WTC11 (cell line): ENCODE measurements around the gene RFPL3.

ENCODE experiments used
- ATF3 ChIP-seq: sonication (generic); formaldehyde crosslinking; conservative IDR thresholded peaks from 2 replicates; pipeline ENCODE4 v1.8.1; 2022; ENCODE audit warnings: mild to moderate bottlenecking, missing genetic modification reagents
- CBFB ChIP-seq: sonication (generic); formaldehyde crosslinking; IDR thresholded peaks from 2 replicates; pipeline ENCODE4 v1.8.1; 2022; ENCODE audit warnings: mild to moderate bottlenecking, low read depth, missing genetic modification reagents
- CTCF ChIP-seq: fragments of 200-600 bp; IDR thresholded peaks from 2 replicates; pipeline ENCODE4 v1.8.0; 2022; ENCODE audit warnings: antibody characterized with exemption
- USF1 ChIP-seq: sonication (generic); formaldehyde crosslinking; IDR thresholded peaks from 2 replicates; pipeline ENCODE4 v1.8.0; 2022; ENCODE audit warnings: mild to moderate bottlenecking, missing genetic modification reagents
- USF2 ChIP-seq: sonication (generic); formaldehyde crosslinking; IDR thresholded peaks from 2 replicates; pipeline ENCODE4 v1.8.1; 2023; ENCODE audit warnings: mild to moderate bottlenecking, missing genetic modification reagents, moderate library complexity

- TF ChIP-seq CBFB (no peak), CTCF (no peak), USF1 (CRISPR knock-in tag) (no peak), ATF3 (CRISPR knock-in tag) (no peak), USF2 (CRISPR knock-in tag) (no peak)
Measured at GRCh38 chr22:32336771-32337424, 20.8 kb upstream of the RFPL3 start.
